ENCODE results near the gene ELSPBP1. TPM values are rescaled to one million over a fixed set of nuclear protein-coding genes. Genes with fewer than 3 reads are reported as not detected.

ELSPBP1 gene
- polyA plus RNA-seq, 1 experiment, result not detected

DNA sequence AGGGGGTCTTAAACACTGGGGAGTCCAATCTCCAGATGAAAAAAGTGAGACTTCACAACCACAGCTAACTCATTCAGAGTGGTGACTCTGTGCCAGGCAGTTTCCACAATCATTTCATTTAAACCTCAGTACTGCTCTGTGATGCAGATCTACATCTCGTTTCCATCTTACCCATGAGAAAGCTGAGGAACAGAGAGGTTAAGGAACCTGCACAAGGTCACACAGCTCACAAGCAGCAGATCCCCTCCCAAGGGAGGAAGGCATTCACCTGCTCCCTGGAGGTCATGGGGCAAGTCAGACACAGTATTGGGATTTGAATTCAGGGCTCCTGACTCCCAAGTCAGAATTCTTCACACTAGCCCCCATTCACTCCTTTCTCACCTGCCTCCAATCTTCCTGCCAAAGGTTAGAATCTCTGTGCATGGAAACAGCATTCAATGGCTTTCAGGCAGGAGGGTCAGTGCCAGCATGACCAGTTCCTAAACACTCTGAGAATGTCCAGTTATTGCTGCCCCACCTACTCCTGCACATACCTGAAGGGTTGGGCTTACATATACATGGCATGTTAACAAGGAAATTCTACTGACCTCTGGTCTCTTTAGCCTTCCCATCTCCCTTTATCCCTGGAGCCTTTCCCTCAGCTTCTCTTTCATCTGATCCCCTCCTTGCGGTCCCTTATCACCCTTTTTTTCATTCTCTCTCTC is 47.6 kb downstream of the ELSPBP1 start:
- CTCF ChIA-PET, result interaction anchor here (1.2 kb wide), 1 partner anchor 19 kb away, joined by 3 read pairs; no protein-coding TSS in a partner anchor
- Histone ChIP-seq H3K36me3 (ENCODE audit: control insufficient read depth, insufficient read depth, low read length) (no peaks in the 10 kb centered on the region), H3K27me3 (ENCODE audit: control insufficient read depth, insufficient read depth, low read length) (no peaks in the 10 kb centered on the region), H3K4me3 (ENCODE audit: low read depth, low read length) (no peak overlapping the region)
- POLR2A ChIA-PET, result no interaction called here
- no peak for DNase-seq (ENCODE audit: low read depth)
- TF ChIP-seq, protein P1, sequence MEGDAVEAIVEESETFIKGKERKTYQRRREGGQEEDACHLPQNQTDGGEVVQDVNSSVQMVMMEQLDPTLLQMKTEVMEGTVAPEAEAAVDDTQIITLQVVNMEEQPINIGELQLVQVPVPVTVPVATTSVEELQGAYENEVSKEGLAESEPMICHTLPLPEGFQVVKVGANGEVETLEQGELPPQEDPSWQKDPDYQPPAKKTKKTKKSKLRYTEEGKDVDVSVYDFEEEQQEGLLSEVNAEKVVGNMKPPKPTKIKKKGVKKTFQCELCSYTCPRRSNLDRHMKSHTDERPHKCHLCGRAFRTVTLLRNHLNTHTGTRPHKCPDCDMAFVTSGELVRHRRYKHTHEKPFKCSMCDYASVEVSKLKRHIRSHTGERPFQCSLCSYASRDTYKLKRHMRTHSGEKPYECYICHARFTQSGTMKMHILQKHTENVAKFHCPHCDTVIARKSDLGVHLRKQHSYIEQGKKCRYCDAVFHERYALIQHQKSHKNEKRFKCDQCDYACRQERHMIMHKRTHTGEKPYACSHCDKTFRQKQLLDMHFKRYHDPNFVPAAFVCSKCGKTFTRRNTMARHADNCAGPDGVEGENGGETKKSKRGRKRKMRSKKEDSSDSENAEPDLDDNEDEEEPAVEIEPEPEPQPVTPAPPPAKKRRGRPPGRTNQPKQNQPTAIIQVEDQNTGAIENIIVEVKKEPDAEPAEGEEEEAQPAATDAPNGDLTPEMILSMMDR (IDR thresholded peaks at IDR 0.05; ENCODE audit: insufficient read depth, low read depth, low read length), result no peak

DNA sequence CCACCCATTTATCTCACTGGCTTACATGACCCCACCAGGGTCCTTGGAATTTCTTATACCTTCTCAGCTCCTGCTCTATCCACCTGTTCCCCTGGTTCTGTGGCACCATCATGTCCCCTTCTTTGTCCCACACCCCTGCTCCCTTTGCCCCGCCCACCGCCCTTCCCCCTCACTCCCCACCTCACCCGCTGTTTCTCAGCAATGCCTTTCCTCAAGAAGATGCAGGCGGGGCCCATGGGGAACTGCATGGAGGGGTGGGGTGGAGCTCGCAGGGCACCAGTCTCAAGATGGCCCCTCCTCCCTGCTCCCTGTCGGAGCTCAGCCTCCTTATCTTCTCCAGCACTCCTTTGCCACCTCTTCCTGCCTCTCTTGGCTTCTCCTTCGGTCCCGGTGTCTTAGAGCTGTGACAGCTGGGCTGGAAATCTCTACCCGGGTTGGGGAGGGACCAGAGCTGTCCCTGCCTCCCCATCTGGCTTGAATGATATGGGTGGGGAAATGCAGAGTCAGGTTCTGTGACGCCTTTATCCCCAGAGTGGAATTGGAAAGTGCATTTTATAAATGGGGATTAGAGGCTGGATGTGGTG is 49.3 kb downstream of the ELSPBP1 start, which contains the start of gene CABP5:
TSS of gene CABP5 (minus strand) at position 405 of the 584 bp plus-strand sequence. CDS start at position 248, 157 bp downstream.
- H3K36me3 ChIP-seq (ENCODE audit: control insufficient read depth, insufficient read depth, low read length), result no peaks in the 10 kb centered on the region
- TF ChIP-seq, protein P1 (IDR thresholded peaks at IDR 0.05; ENCODE audit: insufficient read depth, low read depth, low read length), result no peak
- H3K27me3 ChIP-seq (ENCODE audit: control insufficient read depth, insufficient read depth, low read length), result no peaks in the 10 kb centered on the region; the same call in 1 of the 2 replicates
- ChIA-PET POLR2A (no interaction called here), CTCF (no interaction called here)
- H3K4me3 ChIP-seq (ENCODE audit: low read depth, low read length), result no peak within 1 kb of the TSS
- no peak for DNase-seq (ENCODE audit: low read depth)

DNA sequence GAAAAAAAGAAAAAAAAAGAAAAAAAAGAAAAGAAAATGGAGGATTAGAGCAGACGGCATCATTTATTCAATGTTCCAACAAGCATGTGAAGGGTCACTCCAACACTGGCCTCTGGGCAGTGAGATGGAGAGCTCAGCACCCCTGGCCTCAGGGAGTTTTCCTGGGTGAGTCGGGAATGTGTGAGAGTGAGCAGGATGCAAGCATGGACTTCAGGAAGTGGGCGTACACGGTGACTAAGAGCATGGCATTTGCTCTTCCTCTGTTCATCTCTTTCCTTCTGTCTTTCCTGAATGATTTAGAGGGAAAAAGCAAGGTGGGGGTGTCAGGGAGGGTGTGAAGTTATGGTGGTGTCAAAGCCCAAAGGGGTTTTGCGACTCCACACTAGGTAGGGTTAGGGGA is 50.1 kb downstream of the ELSPBP1 start:
- Histone ChIP-seq H3K4me3 (ENCODE audit: low read depth, low read length) (no peak overlapping the region), H3K36me3 (ENCODE audit: control insufficient read depth, insufficient read depth, low read length) (no peaks in the 10 kb centered on the region), H3K27me3 (ENCODE audit: control insufficient read depth, insufficient read depth, low read length) (no peaks in the 10 kb centered on the region; the same call in 1 of the 2 replicates)
- ChIA-PET POLR2A (no interaction called here), CTCF (no interaction called here)
- no peak for DNase-seq (ENCODE audit: low read depth)
- TF ChIP-seq, protein P1 (IDR thresholded peaks at IDR 0.05; ENCODE audit: insufficient read depth, low read depth, low read length), result no peak

DNA sequence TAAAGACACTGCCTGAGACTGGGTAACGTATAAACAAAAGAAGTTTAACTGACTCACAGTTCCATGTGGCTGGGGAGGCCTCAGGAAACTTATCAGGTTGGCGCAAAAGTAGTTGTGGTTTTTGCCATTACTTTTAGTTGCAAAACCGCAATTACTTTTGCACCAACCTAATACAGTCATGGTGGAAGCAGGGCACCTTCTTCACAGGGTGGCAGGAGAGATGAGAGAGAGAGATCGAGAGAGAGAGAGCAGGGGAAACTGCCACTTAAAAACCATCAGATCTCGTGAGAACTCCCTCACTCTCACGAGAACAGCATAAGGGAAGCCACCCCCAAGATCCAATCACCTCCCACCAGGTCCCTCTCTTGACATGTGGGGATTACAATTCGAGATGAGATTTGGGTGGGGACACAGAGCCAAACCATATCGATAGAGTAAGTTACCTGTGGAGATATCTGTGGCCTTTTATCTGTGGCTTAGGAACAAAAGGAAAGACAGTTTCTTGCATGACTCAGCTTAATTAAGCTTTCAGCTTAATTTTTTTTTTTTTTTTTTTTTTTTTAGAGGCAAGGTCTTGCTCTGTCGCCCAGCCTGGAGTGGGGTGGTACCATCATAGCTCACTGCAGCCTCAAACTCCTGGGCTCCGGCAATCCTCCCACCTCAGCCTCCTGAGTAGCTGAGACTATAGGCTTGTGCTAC is 57.1 kb downstream of the ELSPBP1 start:
- CTCF ChIA-PET, result no interaction called here
- TF ChIP-seq, protein P1 (IDR thresholded peaks at IDR 0.05; ENCODE audit: insufficient read depth, low read depth, low read length), result no peak

DNA sequence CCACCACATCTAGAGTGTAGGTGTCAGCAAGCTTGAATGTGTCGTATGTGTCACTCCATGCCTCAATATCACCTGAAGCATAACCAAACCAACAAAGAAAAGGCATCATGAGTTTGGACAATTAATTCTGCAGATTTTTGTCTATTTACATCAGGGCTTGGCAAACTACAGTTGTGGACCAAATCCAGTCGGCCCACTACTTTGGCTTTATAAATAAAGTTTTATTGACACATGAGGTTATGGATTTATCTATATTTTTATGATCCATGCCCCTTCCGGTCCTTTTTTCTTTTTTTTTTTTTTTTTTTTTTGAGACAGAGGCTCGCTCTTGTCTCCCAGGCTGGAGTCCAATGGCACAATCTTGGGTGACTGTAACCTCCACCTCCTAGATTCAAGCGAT is 58.6 kb downstream of the ELSPBP1 start:
- Histone ChIP-seq H3K4me3 (ENCODE audit: low read depth, low read length) (no peak overlapping the region), H3K36me3 (ENCODE audit: control insufficient read depth, insufficient read depth, low read length) (no peaks in the 10 kb centered on the region), H3K27me3 (ENCODE audit: control insufficient read depth, insufficient read depth, low read length) (no peaks in the 10 kb centered on the region; the same call in 1 of the 2 replicates)
- DNase-seq (ENCODE audit: low read depth), result no peak
- ChIA-PET CTCF (no interaction called here), POLR2A (no interaction called here)
- TF ChIP-seq, protein P1 (IDR thresholded peaks at IDR 0.05; ENCODE audit: insufficient read depth, low read depth, low read length), result no peak

More for the DNA sequence above, 57.1 kb downstream of the ELSPBP1 start:
- H3K4me3 ChIP-seq (ENCODE audit: low read depth, low read length), result no peak overlapping the region
- no peaks in the 10 kb centered on the region; the same call in 1 of the 2 replicates for H3K27me3 ChIP-seq (ENCODE audit: control insufficient read depth, insufficient read depth, low read length)
- no peaks in the 10 kb centered on the region for H3K36me3 ChIP-seq (ENCODE audit: control insufficient read depth, insufficient read depth, low read length)
- DNase-seq (ENCODE audit: low read depth), result no peak
- POLR2A ChIA-PET, result no interaction called here
